Measurements from ENCODE around the gene SPG11.
A peak's percentile ranks its signal among the peaks of the same experiment; 100 is the strongest.
"Not testable (repeated sequence)": the region's sequence is repeated elsewhere in the genome, so short reads cannot be mapped to it uniquely, and the experiment has no call there.

SPG11 gene

GRCh38 chr15:44620081-44620480 is 43.4 kb downstream of the SPG11 start:
- DNase-seq, result no peak

- DNase-seq, result no peak
Measured at GRCh38 chr15:44616974-44617373, 46.5 kb downstream of the SPG11 start.

DNA sequence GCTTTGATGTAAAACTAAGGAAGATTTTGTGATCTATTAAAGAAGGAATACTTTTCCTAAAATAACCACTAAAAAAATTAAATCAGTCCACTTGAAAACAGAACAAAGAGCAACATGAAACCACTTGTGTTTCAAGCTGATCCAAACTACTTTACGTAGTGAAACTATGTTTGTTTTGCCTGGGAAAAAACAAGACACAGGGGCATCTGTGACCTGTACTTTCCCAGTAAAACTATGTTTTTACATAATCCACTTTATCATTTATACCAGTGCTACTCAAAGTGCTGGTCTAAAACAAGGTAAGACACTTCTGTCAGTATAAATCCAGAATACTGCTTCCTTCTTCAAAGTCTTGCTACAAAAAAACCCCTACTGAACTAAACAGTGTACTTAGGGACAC is 56.7 kb downstream of the SPG11 start:
- DNase-seq, result no peak

DNA sequence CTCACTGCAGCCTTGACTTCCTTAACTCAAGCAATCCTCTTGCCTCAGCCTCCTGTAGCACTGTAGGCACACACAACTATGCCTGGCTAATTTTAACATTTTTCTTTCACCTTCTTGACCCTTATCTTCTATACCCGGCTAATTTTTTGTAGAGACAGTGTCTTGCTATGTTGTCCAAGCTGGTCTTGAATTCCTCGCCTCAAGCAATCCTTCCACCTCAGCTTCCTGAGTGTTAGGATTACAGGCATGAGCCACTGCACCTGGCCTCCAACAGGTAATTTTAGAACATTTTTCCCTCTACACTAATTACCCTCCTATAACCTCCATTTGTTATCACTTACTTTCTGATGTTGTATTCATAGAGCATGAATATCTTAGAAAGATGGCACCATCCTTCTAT is 60.3 kb downstream of the SPG11 start:
- DNase-seq, result no peak

DNA sequence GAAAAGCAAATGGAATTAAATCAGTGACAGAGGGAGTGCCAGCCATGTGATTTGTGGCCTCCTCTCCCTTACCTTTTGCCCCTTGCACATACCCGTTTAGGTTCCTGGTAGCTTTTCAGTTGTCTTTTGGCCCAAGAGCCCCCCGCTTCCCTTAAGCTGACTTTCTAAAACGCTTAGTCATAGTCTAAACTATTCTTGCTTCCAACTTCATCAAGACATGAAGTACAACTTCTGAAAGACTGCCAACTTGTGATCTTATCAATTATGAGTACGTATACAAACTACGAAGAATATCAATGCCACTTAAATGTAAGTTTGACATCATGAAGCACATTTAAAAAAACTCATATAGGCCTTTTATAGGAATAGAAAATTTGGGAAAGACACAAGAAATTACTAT is 64.6 kb downstream of the SPG11 start:
- DNase-seq, result no peak

DNA sequence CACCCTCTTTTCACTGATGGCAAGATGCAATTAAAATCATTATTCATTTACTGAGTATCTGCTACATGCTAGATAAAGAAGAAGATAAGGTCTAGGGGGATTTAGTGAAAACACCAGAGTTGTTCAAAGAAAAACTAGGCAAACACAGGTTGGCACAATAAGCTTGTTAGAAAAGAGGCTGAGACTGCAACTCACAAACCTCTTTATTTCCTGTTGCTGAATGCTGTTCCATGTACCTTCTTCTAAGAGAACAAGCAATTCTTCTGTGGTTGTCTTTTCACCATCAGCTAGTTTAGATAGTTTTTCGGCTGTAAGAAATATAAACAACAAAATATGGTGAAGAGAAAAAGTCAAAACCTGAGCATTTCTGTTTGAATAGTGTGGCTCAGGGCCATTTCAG is 65.4 kb downstream of the SPG11 start:
- no peak for DNase-seq

GRCh38 chr15:44596511-44597010 is 66.9 kb downstream of the SPG11 start:
- DNase-seq, result no peak

GRCh38 chr15:44595656-44596510 is 67.6 kb downstream of the SPG11 start:
- DNase-seq, result no peak

DNA sequence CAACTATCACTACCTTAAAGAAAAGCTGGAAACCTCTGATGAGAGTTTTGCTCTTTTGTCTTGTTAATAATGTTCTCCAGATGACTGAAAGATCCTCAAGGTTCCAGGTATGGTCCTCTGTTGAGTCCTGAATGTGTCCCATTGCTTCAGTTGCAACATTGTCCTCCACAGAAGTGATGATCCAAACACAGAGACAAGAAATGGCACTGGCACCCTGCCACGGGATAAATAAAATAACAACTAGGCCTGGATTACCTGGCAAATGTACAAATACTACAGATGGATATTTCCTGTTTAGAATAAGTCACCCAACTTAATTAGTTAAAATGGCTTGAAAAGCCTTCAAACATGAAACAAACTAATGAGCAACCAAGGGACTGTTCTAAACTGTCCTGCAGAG is 68.2 kb downstream of the SPG11 start:
- DNase-seq, result no peak

DNA sequence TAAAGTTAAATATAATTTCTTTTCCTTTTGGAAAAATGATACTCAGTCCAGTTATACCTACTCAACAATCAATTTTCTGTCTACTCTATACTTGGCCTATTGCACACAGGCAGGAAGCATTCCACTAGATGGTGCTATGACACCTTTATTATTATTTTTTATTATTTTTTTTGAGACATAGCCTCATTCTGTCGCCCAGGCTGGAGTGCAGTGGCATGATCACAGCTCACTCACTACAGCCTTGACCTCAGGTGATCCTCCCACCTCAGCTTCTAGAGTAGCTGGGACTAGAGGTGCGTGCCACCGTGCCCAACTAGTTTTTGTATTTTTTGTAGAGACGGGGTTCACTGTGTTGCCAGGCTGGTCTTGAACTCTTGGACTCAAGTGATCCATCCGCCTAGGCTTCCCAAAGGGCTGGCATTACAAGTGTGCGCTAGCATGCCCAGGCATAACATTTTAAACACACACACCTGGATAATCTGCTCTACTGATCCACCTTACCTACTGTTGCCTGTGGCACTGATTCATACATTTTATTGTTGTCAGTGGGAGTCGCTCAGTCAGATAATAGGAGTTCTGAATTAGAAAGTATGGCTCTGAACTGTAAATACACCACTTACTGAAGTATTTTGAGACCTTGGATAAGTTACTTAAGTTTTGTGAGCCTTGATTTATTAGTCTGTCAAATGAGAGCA is 70.3 kb downstream of the SPG11 start:
- no peak for DNase-seq

GRCh38 chr15:44591326-44591725 is 72.1 kb downstream of the SPG11 start:
- no peak for DNase-seq

GRCh38 chr15:44588541-44588940 is 74.9 kb downstream of the SPG11 start:
- no peak for DNase-seq

DNA sequence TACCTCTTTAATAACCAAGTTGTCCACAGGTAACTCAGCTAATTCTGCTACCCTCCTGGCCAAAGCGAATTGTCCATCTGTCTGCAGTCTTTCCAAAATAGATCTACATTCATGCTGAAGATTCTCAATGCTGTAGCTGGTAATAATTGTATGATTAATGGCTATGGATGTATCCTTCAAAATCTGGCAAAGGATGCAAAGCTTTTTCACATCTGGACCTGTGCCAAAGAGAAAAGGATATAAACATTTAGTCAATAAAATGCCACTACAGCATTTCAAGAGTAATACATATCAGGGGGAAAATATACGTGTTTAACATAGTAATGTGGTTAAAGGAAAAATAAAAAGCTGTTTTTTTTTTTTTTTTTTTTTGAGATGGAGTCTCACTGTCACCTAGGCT is 77.8 kb downstream of the SPG11 start:
- DNase-seq, result no peak

DNA sequence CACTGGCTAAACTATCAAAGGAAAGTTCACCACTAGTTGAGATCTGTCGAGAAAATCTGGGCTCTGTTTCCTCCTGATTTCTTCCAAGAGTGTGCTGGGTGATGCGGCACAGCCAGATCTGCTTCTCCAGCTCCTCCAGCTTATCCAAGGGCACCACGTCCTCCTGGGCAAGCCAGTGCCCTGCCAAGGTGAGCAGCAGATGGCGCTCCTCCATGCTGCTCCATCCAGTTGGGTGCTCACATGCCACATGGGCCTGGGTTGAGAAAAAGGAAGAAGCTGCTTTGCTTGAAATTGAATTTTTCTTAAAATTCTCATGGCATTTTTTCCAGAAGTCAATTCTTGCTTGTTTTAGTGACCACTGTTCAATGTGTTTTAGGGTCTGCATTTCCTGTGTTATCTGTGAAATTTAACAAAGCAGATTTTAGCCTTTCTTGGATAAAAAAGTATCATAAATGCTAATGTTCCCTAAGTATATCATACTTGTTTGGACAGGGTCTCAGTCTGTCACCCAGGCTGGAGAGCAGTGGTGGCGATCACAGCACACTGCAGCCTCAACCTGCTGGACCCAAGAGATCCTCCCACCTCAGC is 79.2 kb downstream of the SPG11 start:
- DNase-seq, result peak; percentile 55

GRCh38 chr15:44580105-44580504 is 83.4 kb downstream of the SPG11 start:
- DNase-seq, result no peak

- DNase-seq, result no peak
Measured at GRCh38 chr15:44574734-44575133, 88.7 kb downstream of the SPG11 start.

- DNase-seq, result no peak
Measured at GRCh38 chr15:44573386-44573785, 90.1 kb downstream of the SPG11 start.

DNA sequence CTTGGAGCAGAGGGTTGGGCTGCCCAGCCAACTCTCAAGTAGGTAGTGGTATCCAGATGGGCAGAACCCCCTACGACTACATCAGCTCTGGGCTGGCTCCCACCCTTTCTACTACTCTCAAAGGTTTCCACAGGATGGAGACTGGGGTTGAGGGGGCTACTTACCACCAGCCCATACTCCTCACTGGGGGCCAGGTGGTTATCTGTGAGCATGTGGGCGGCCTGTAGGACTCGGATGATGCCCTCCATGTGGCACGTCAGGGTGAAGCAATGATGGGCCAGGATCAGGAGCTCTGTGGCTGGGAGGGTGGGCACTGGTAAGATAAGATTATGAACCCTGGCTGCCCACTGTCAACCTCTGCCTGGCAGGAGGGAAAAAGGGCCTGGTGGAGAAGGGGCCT is 93.1 kb downstream of the SPG11 start:
- no peak for DNase-seq

- DNase-seq, result no peak
Measured at GRCh38 chr15:44569316-44569715, 94.1 kb downstream of the SPG11 start.

GRCh38 chr15:44568338-44568737 is 95.1 kb downstream of the SPG11 start:
- no peak for DNase-seq

DNA sequence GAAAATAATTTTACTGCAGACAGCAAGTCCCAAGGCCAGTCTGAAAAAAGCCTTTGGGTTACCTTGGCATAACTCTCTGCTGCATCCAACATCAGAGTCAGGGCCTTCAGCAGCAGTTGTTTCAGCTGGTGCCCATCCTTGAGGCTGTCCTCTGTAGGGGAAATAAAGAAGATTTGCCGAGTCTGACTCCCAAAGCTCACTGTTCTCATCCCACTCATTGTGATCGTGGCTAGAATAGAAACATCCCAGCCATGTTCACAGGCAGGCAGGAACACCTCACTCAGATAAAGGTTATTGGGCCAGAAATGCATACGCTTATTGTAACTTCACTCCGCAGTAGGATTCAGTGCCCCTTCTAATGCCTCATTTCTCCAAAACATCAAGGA is 97.3 kb downstream of the SPG11 start:
- DNase-seq, result no peak

DNA sequence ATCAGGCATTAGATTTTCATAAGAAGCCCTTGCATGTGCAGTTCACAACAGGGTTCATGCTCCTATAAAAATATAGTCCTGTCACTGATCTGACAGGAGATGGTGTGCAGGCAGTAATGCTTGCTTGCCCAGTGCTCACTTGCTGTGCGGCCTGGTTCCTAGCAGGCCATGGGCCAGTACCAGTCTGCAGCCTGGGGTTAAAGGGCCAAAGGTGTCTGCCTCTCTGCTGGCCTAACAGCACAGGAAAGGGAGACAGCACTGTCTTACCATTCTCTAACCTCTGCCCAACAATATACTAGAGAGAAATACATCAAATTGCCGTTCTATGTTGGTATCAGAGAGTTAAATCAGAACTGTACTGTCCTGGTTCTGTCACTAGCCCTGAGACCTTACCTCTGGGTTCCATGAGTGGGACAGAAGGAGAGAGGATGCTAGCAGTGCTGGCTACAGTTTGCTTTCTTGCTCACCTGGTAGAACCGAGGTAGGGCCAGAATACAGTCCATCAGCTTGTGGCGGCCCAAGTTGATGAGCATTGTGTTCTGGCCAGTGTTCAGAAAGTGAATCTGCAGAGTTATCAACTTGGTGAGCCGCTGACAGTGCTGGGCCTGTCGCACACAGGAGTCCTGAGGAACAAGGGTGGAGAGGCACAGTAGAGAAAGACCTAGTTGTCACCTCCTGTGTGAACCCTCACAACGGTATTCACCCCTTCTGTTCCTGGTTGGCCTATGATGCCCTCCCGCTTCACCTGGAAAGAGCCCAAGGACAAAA is 97.9 kb downstream of the SPG11 start:
- DNase-seq, result no peak

DNA sequence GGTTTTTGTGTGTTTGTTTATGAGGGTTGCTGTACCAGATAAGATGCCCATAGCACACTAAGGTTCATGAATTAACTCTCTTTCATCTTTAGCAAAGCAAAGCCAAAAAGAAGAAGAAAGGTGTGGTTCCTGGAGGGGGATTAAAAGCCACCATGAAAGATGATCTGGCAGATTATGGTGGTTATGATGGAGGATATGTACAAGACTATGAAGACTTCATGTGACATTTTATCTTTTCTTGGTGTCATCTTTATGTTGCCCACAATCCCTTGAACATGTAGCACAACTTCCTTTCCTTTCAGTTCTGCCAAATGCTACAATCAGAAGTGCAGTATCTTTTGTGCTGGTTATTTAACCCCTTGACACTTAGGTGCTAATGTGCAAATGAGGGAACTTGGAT is 102.5 kb downstream of the SPG11 start:
- not testable (repeated sequence) for DNase-seq
